ENCODE measurements around the gene GPR68.
"Not testable (repeated sequence)": the region's sequence is repeated elsewhere in the genome, so short reads cannot be mapped to it uniquely, and the experiment has no call there.

GPR68 gene

DNA sequence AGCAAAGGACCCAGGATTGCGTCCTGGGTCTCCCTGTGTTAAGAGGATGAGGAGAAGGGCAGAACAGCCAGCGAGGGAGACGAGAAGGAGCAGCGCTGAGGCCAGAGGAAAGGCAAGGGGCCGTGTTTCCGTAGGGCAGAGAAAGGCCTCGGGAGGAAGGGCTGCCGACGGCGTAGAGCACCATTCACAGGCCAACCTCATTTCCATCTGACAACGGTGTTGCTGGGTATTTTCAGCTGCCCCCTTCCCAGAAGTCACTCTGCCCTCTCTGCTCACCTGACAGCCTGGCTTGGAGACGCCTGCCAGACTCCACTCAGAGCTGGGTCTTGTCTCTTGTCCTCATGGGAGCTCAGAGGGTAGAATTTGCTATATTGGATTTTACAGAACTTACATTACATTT is 51.4 kb downstream of the GPR68 start:
- Histone ChIP-seq H3K27me3 (ENCODE audit: control insufficient read depth in 1 of 2, insufficient read depth in 2 of 2, low read length in 2 of 2) (no peaks in the 10 kb centered on the region), H3K36me3 (ENCODE audit: control insufficient read depth in 2 of 2, insufficient read depth in 2 of 2, low read length in 2 of 2) (peaks cover 38 to 50% of the 10 kb centered on the region in 2 donors), H3K27ac (ENCODE audit: low read length) (no peak overlapping the region), H3K9me3 (ENCODE audit: control insufficient read depth in 2 of 2, low read length in 2 of 2) (no peaks in the 10 kb centered on the region), H3K4me1 (ENCODE audit: control insufficient read depth, insufficient read depth, low read length) (no peaks in the 10 kb centered on the region), H3K9ac (ENCODE audit: low read length in 2 of 2) (no peak overlapping the region), H3K4me3 (ENCODE audit: low read length in 2 of 2) (no peak overlapping the region)

DNA sequence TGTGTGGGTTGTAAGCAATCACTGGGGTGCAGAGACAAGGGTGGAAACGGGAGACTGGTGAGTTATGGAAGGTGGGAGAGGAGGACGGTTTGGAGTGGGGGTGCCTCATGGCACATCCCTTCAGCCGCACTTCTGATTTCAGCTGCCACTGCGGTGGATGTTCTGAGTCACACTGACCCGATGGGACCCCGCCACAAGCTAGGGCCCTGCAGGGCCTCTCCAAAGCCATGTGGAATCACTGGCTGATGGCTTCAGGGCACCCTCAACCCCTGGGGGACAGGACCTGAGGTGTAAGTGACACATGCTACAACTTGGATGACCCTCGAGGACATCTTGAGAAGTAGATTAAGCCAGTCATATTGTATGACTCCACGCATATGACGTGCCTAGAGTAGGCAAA is 53.7 kb downstream of the GPR68 start:
- Histone ChIP-seq H3K4me1 (ENCODE audit: control insufficient read depth, insufficient read depth, low read length) (no peaks in the 10 kb centered on the region), H3K27ac (ENCODE audit: low read length) (no peak overlapping the region), H3K36me3 (ENCODE audit: control insufficient read depth in 2 of 2, insufficient read depth in 2 of 2, low read length in 2 of 2) (peaks cover 49 to 51% of the 10 kb centered on the region in 2 donors), H3K9me3 (ENCODE audit: control insufficient read depth in 2 of 2, low read length in 2 of 2) (no peaks in the 10 kb centered on the region), H3K9ac (ENCODE audit: low read length in 2 of 2) (no peak overlapping the region), H3K27me3 (ENCODE audit: control insufficient read depth in 1 of 2, insufficient read depth in 2 of 2, low read length in 2 of 2) (no peaks in the 10 kb centered on the region), H3K4me3 (ENCODE audit: low read length in 2 of 2) (no peak overlapping the region)

DNA sequence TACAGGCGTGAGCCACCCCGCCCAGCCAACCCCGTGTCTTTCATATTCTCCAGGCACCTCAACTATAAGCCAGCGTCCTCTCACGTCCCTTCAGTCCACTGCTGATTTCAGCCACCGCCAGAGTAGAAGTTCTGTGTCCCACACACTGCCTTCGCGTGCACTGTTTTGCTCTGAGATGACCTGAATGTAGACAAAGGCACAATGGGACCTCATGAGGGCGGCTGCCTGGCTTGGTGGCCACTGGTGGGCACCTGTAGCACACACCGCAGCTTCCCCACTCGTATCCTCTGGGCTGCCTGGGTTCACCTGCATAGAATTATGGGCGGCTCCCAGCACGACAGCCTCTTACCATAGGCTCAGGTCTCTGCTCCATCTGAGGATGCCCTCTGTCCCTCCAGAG is 57.2 kb downstream of the GPR68 start:
- Histone ChIP-seq H3K36me3 (ENCODE audit: control insufficient read depth in 2 of 2, insufficient read depth in 2 of 2, low read length in 2 of 2) (peaks cover 59 to 60% of the 10 kb centered on the region in 2 donors), H3K4me3 (ENCODE audit: low read length in 2 of 2) (no peak overlapping the region), H3K27ac (ENCODE audit: low read length) (no peak overlapping the region), H3K9me3 (ENCODE audit: control insufficient read depth in 2 of 2, low read length in 2 of 2) (no peaks in the 10 kb centered on the region), H3K9ac (ENCODE audit: low read length in 2 of 2) (no peak overlapping the region), H3K27me3 (ENCODE audit: control insufficient read depth in 1 of 2, insufficient read depth in 2 of 2, low read length in 2 of 2) (no peaks in the 10 kb centered on the region), H3K4me1 (ENCODE audit: control insufficient read depth, insufficient read depth, low read length) (no peaks in the 10 kb centered on the region)

DNA sequence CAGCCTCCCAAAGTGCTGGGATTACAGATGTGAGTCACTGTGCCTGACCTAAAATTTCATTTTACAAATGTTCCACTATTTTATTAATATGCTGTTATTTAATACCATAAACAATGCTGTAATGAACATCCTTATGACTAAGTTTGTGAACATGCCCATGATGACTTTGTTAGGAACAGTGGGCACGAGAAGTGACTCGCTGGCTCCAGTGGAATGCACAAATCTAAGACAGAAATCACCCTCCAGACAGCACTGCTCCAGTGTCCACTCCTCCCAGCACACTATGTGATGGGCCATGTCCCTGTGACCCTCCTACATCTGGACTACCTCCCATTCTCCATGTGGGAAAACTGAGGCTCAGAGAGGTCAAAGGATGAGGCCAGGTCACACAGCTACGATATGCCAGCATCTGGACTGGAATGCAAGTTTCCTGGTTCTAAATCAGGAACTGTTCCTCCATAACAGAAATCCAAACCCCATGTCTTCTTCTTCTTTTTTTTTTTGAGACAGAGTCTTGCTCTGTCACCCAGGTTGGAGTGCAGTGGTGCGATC is 57.9 kb downstream of the GPR68 start:
- no peak overlapping the region for H3K9ac ChIP-seq (ENCODE audit: low read length in 2 of 2)
- H3K27ac ChIP-seq (ENCODE audit: low read length), result no peak overlapping the region
- no peaks in the 10 kb centered on the region for H3K9me3 ChIP-seq (ENCODE audit: control insufficient read depth in 2 of 2, low read length in 2 of 2)
- H3K4me1 ChIP-seq (ENCODE audit: control insufficient read depth, insufficient read depth, low read length), result no peaks in the 10 kb centered on the region
- H3K27me3 ChIP-seq (ENCODE audit: control insufficient read depth in 1 of 2, insufficient read depth in 2 of 2, low read length in 2 of 2), result no peaks in the 10 kb centered on the region
- no peak overlapping the region for H3K4me3 ChIP-seq (ENCODE audit: low read length in 2 of 2)
- peaks cover 53 to 60% of the 10 kb centered on the region in 2 donors for H3K36me3 ChIP-seq (ENCODE audit: control insufficient read depth in 2 of 2, insufficient read depth in 2 of 2, low read length in 2 of 2)

DNA sequence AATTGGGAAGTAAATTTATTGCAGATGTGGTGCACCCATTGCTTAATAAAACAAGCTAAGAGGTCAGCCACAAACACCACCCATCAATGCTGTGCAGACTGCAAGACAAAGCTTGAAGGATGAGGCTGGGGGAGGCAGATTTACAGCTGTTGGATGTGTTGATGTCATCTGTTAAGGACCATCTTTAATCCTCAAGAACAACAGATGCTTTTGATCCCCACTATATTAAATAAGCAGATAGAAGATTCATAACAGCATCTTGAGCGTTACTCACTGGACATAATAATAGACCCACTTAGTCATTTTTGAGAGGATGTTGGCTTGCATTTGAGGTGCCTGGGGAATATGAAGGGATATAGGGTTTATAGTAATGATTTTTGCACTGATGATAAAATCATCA is 58.8 kb downstream of the GPR68 start:
- Histone ChIP-seq H3K36me3 (ENCODE audit: control insufficient read depth in 2 of 2, insufficient read depth in 2 of 2, low read length in 2 of 2) (peaks cover 51 to 62% of the 10 kb centered on the region in 2 donors), H3K9ac (ENCODE audit: low read length in 2 of 2) (no peak overlapping the region)

DNA sequence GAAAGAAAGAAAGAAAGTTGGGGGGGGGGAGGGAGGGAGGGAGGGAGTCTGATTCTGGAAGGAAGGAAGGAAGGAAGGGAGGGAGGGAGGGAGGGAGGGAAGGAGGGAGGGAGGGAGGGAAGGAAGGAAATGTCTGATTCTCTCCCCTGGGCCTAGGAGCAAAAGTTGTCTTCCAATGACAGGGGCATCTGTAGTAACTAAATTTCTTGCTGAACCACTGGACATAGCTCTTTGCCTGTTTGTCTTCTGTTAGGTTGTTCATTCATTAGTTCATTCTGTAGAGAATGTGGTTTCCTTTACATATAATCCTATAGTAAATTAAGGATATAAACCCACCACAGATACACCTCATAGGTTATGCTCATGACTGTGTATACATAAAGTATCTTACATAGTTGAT is 59.9 kb downstream of the GPR68 start:
- Histone ChIP-seq H3K9ac (ENCODE audit: low read length in 2 of 2) (no peak overlapping the region), H3K27me3 (ENCODE audit: control insufficient read depth in 1 of 2, insufficient read depth in 2 of 2, low read length in 2 of 2) (no peaks in the 10 kb centered on the region), H3K27ac (ENCODE audit: low read length) (no peak overlapping the region), H3K4me1 (ENCODE audit: control insufficient read depth, insufficient read depth, low read length) (no peaks in the 10 kb centered on the region), H3K4me3 (ENCODE audit: low read length in 2 of 2) (no peak overlapping the region), H3K36me3 (ENCODE audit: control insufficient read depth in 2 of 2, insufficient read depth in 2 of 2, low read length in 2 of 2) (peaks cover 43 to 58% of the 10 kb centered on the region in 2 donors), H3K9me3 (ENCODE audit: control insufficient read depth in 2 of 2, low read length in 2 of 2) (no peaks in the 10 kb centered on the region)

More for the DNA sequence above, 58.8 kb downstream of the GPR68 start:
- H3K27me3 ChIP-seq (ENCODE audit: control insufficient read depth in 1 of 2, insufficient read depth in 2 of 2, low read length in 2 of 2), result no peaks in the 10 kb centered on the region
- no peaks in the 10 kb centered on the region for H3K9me3 ChIP-seq (ENCODE audit: control insufficient read depth in 2 of 2, low read length in 2 of 2)
- no peak overlapping the region for H3K4me3 ChIP-seq (ENCODE audit: low read length in 2 of 2)
- H3K4me1 ChIP-seq (ENCODE audit: control insufficient read depth, insufficient read depth, low read length), result no peaks in the 10 kb centered on the region
- H3K27ac ChIP-seq (ENCODE audit: low read length), result no peak overlapping the region

DNA sequence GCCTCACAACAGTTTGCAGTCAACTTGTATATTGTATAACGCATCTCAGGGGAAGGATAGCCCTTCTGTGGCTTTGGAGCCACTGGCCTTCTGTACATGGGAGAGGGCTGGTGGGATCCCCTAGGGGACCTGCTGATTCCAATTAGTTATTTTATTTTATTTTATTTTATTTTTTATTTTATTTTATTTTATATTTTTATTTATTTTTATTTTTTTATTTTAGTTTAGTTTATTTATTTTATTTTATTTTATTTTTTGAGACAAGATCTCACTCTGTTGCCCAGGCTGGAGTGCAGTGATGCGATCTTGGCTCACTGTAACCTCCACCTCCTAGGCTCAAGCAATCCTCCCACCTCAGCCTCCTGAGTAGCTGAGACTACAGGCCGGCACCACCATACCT is 61.8 kb downstream of the GPR68 start:
- H3K4me3 ChIP-seq (ENCODE audit: low read length in 2 of 2); H3K9me3 ChIP-seq (ENCODE audit: control insufficient read depth in 2 of 2, low read length in 2 of 2); H3K27me3 ChIP-seq (ENCODE audit: control insufficient read depth in 1 of 2, insufficient read depth in 2 of 2, low read length in 2 of 2); H3K4me1 ChIP-seq (ENCODE audit: control insufficient read depth, insufficient read depth, low read length); H3K9ac ChIP-seq (ENCODE audit: low read length in 2 of 2); H3K27ac ChIP-seq (ENCODE audit: low read length): not testable (repeated sequence)
- H3K36me3 ChIP-seq (ENCODE audit: control insufficient read depth in 2 of 2, insufficient read depth in 2 of 2, low read length in 2 of 2), result peaks cover 36 to 45% of the 10 kb centered on the region in 2 donors
